COLO668 (cell line): Measurements from ENCODE around the gene FST.

Source experiments
- DNase-seq: peaks from one replicate; lab custom pipeline; 2025; ENCODE audit not compliant: unreplicated experiment; lab: John Stamatoyannopoulos, UW

FST gene

GRCh38 chr5:53515988-53516387 lies 35.6 kb downstream of the FST start:
- no peak for DNase-seq

GRCh38 chr5:53520813-53521212 lies 40.4 kb downstream of the FST start:
- DNase-seq: no peak
